ENCODE results near the gene SLC49A3. TPM values are rescaled to one million over a fixed set of nuclear protein-coding genes. Genes with fewer than 3 reads are reported as not detected.

SLC49A3 gene
- total RNA-seq, 2 donors from 2014 or later = 15.1 to 16.4 TPM

DNA sequence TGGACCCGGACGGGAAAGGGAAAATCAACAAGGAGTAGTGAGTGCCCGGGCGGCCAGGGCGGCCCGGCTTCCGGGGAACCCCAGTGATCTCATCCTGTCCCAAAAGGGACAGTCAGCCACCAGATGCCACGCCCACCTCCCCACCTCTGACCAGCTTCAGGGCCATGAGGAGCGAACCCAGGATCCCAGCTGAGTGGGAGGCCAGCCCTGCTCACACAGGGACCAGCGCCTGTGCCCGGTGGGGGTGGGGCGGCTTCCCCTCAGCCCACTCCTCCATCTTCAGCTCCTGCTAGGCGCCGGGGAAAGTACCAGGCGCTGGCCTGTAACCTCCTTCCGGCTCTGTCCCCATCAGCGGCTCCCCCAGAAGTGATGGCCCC is 8.4 kb downstream of the SLC49A3 start:
- H3K36me3 ChIP-seq (ENCODE audit: control insufficient read depth, insufficient read depth, low read length) = no peaks in the 10 kb centered on the region
- peak overlapping the region; percentile 58 for H3K4me3 ChIP-seq (ENCODE audit: low read length)
- 75 to 83% methylated on average over 6 to 17 of the region's 17 CpGs for WGBS, 2 experiments (ENCODE audit: insufficient coverage in 1 of 2, insufficient read length in 1 of 2)
- Mint-ChIP-seq H3K9me3 (no peaks in the 10 kb centered on the region), H3K36me3 (ENCODE audit: low read depth) (peaks cover 4% of the 10 kb centered on the region), H3K4me3 (peak overlapping the region; percentile 47), H3K4me1 (peaks cover 4% of the 10 kb centered on the region), H3K27ac (no peak overlapping the region), H3K27me3 (ENCODE audit: insufficient read depth) (peaks cover 2% of the 10 kb centered on the region)
- H3K9ac ChIP-seq (ENCODE audit: extremely low read depth, low read length, poor library complexity, severe bottlenecking) = no peak overlapping the region
- no peaks in the 10 kb centered on the region for H3K27me3 ChIP-seq (ENCODE audit: control insufficient read depth, insufficient read depth, low read length, poor library complexity, severe bottlenecking)
- H3K4me1 ChIP-seq (ENCODE audit: control insufficient read depth, insufficient read depth, low read length) = no peaks in the 10 kb centered on the region
- no peak overlapping the region for H3K27ac ChIP-seq (ENCODE audit: low read depth, low read length)
- H3K9me3 ChIP-seq (ENCODE audit: control insufficient read depth, low read length) = no peaks in the 10 kb centered on the region
- DNase-seq = no peak
- TF ChIP-seq, protein P1, sequence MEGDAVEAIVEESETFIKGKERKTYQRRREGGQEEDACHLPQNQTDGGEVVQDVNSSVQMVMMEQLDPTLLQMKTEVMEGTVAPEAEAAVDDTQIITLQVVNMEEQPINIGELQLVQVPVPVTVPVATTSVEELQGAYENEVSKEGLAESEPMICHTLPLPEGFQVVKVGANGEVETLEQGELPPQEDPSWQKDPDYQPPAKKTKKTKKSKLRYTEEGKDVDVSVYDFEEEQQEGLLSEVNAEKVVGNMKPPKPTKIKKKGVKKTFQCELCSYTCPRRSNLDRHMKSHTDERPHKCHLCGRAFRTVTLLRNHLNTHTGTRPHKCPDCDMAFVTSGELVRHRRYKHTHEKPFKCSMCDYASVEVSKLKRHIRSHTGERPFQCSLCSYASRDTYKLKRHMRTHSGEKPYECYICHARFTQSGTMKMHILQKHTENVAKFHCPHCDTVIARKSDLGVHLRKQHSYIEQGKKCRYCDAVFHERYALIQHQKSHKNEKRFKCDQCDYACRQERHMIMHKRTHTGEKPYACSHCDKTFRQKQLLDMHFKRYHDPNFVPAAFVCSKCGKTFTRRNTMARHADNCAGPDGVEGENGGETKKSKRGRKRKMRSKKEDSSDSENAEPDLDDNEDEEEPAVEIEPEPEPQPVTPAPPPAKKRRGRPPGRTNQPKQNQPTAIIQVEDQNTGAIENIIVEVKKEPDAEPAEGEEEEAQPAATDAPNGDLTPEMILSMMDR (conservative IDR thresholded peaks at IDR 0.05) = no peak

DNA sequence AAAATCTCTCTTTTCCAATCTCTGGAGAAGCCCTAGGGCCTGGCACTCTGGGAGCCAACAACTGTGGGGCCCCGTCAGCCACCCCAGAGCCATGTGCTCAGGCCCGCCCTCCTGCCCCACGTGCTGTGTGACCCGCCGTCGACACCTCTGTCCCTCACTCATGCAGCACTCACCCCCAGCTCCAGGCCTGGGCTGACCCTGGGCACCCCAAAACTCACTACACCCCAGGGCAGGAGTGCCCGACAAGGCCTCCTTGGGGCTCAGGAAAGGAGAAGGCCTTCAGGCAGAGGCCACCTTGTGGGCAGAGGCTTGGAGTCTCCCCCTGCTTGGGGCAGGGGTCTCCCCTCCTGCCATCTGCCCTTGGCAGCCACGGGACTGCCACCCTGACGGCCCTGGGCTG is 8.9 kb downstream of the SLC49A3 start:
- no peak for DNase-seq
- H3K4me1 ChIP-seq (ENCODE audit: control insufficient read depth, insufficient read depth, low read length) = no peaks in the 10 kb centered on the region
- H3K4me1 Mint-ChIP-seq = peaks cover 4% of the 10 kb centered on the region
- WGBS, 2 experiments (ENCODE audit: insufficient coverage in 1 of 2, insufficient read length in 1 of 2) = 91 to 100% methylated on average over 2 to 9 of the region's 9 CpGs
- H3K4me3 Mint-ChIP-seq = peak overlapping the region; percentile 47
- H3K27me3 ChIP-seq (ENCODE audit: control insufficient read depth, insufficient read depth, low read length, poor library complexity, severe bottlenecking) = no peaks in the 10 kb centered on the region
- no peak overlapping the region for H3K9ac ChIP-seq (ENCODE audit: extremely low read depth, low read length, poor library complexity, severe bottlenecking)
- no peak overlapping the region for H3K27ac ChIP-seq (ENCODE audit: low read depth, low read length)
- no peaks in the 10 kb centered on the region for H3K9me3 ChIP-seq (ENCODE audit: control insufficient read depth, low read length)
- H3K36me3 ChIP-seq (ENCODE audit: control insufficient read depth, insufficient read depth, low read length) = no peaks in the 10 kb centered on the region
- H3K9me3 Mint-ChIP-seq = no peaks in the 10 kb centered on the region
- H3K36me3 Mint-ChIP-seq (ENCODE audit: low read depth) = peaks cover under 1% of the 10 kb centered on the region
- peaks cover 2% of the 10 kb centered on the region for H3K27me3 Mint-ChIP-seq (ENCODE audit: insufficient read depth)
- H3K4me3 ChIP-seq (ENCODE audit: low read length) = no peak overlapping the region
- TF ChIP-seq, protein P1 (conservative IDR thresholded peaks at IDR 0.05) = no peak
- H3K27ac Mint-ChIP-seq = no peak overlapping the region

DNA sequence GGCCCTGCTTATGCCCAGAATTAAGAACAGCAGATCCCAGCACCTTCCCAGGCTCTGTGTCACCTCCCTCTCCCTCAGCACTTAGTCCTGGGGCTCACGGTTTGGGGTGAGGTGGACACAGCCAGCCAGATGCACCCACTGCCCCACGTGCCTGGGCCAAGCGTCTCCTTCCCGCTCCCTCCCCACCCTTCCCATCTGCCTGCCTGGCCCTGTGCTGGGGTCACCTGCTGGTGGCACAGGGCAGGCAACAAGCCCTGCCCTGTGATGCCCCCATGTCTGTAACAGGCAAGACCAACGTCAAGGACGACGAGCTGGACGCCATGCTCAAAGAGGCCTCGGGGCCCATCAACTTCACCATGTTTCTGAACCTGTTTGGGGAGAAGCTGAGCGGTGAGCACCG is 9.3 kb downstream of the SLC49A3 start:
- Histone ChIP-seq H3K27ac (ENCODE audit: low read depth, low read length) (no peak overlapping the region), H3K4me3 (ENCODE audit: low read length) (no peak overlapping the region), H3K4me1 (ENCODE audit: control insufficient read depth, insufficient read depth, low read length) (no peaks in the 10 kb centered on the region), H3K27me3 (ENCODE audit: control insufficient read depth, insufficient read depth, low read length, poor library complexity, severe bottlenecking) (no peaks in the 10 kb centered on the region), H3K9me3 (ENCODE audit: control insufficient read depth, low read length) (no peaks in the 10 kb centered on the region), H3K9ac (ENCODE audit: extremely low read depth, low read length, poor library complexity, severe bottlenecking) (no peak overlapping the region), H3K36me3 (ENCODE audit: control insufficient read depth, insufficient read depth, low read length) (no peaks in the 10 kb centered on the region)
- H3K27ac Mint-ChIP-seq = no peak overlapping the region
- TF ChIP-seq, protein P1 (conservative IDR thresholded peaks at IDR 0.05) = no peak
- peaks cover 4% of the 10 kb centered on the region for H3K4me1 Mint-ChIP-seq
- DNase-seq = no peak
- H3K27me3 Mint-ChIP-seq (ENCODE audit: insufficient read depth) = peaks cover 2% of the 10 kb centered on the region
- H3K4me3 Mint-ChIP-seq = no peak overlapping the region
- 89 to 90% methylated on average over 8 to 11 of the region's 11 CpGs for WGBS, 2 experiments (ENCODE audit: insufficient coverage in 1 of 2, insufficient read length in 1 of 2)
- no peaks in the 10 kb centered on the region for H3K9me3 Mint-ChIP-seq
- no peaks in the 10 kb centered on the region for H3K36me3 Mint-ChIP-seq (ENCODE audit: low read depth)
